Uterus (tissue), 4 donors: ENCODE results near the gene SORT1. TPM values are rescaled to one million over a fixed set of nuclear protein-coding genes. Genes with fewer than 3 reads are reported as not detected.

Experiments used
- DNase-seq, 2 donors: peaks; one replicate each; pipeline ENCODE4 v3.0.0-alpha.2; 2019 to 2020
- H3K27ac ChIP-seq, 2 donors: fragments of 200-600 bp; sonication (generic); 1 replicate in 1 of 2; 2 replicates in 1 of 2; pipeline ENCODE4 v1.5.1; 2016 to 2018
- H3K27me3 ChIP-seq, 2 donors: fragments of 200-600 bp; sonication (generic); one replicate each; pipeline ENCODE4 v1.5.1; 2018 to 2019; ENCODE audit warnings: control low read depth in 1 of 2
- H3K36me3 ChIP-seq, 2 donors: fragments of 200-600 bp; sonication (generic); one replicate each; pipeline ENCODE4 v1.5.1; 2019; ENCODE audit warnings: control low read depth in 1 of 2
- H3K4me1 ChIP-seq, 2 donors: fragments of 200-600 bp; sonication (generic); one replicate each; pipeline ENCODE4 v1.5.1; 2018 to 2019; ENCODE audit warnings: control low read depth in 1 of 2
- H3K4me3 ChIP-seq, 2 donors: fragments of 200-600 bp; sonication (generic); 1 replicate in 1 of 2; 2 replicates in 1 of 2; pipeline ENCODE4 v1.5.1; 2018 to 2019; ENCODE audit warnings: mild to moderate bottlenecking in 1 of 2
- H3K9me3 ChIP-seq, 2 donors: fragments of 200-600 bp; sonication (generic); one replicate each; pipeline ENCODE4 v1.5.1; 2019; ENCODE audit warnings: control low read depth in 1 of 2
- CTCF ChIP-seq, 4 experiments: fragments of 200-600 bp in 2 of 4; fragments of 450-650 bp in 2 of 4; sonication (generic) in 2 of 4; IDR thresholded peaks; one replicate each; pipeline ENCODE4 v1.5.1; 2016 to 2019; ENCODE audit warnings: antibody characterized with exemption in 4 of 4, mild to moderate bottlenecking in 2 of 4, moderate library complexity in 1 of 4
- POLR2A ChIP-seq, 2 donors: fragments of 450-650 bp; IDR thresholded peaks; one replicate each; pipeline ENCODE4 v1.6.1; 2016; ENCODE audit warnings: antibody characterized with exemption in 2 of 2, mild to moderate bottlenecking in 1 of 2, moderate library complexity in 1 of 2
- intact Hi-C: fragments of 100-400 bp; cut with DNase I; formaldehyde crosslinking; loops from one replicate; pipeline ENCODE4 v1.15.1; 2023; ENCODE audit warnings: low total_unique reads
- total RNA-seq, 4 donors: library from RNA; depleted of rRNA in 3 of 4; stranded (reverse); fragments of >200 nt in 3 of 4; gene quantifications; one replicate each; pipeline versions ENCODE4 v1.1.0 to v1.2.4, GENCODE V29; 2014 to 2023
- donor health status: DM: yes; HTN: yes; CAD: no.

The SORT1 gene
- total RNA-seq, 4 donors from 2014 or later: 20.2 to 43.4 (median 27.9) TPM

- H3K36me3 ChIP-seq: no peaks in the 10 kb centered on the region
- no peak overlapping the region for H3K27ac ChIP-seq
- no peaks in the 10 kb centered on the region for H3K4me1 ChIP-seq
- H3K9me3 ChIP-seq: no peaks in the 10 kb centered on the region
- H3K27me3 ChIP-seq: no peaks in the 10 kb centered on the region
- no peak for TF ChIP-seq CTCF (IDR thresholded peaks at IDR 0.05)
- TF ChIP-seq POLR2A (IDR thresholded peaks at IDR 0.05): no peak
- no peak for DNase-seq
- H3K4me3 ChIP-seq: no peak overlapping the region
- intact Hi-C loops: no loop called here
Measured at GRCh38 chr1:109365642-109366204, 32.0 kb downstream of the SORT1 start.

- intact Hi-C loops: no loop called here
- Histone ChIP-seq H3K27me3 (no peaks in the 10 kb centered on the region), H3K36me3 (no peaks in the 10 kb centered on the region), H3K27ac (no peak overlapping the region), H3K4me3 (no peak overlapping the region), H3K9me3 (no peaks in the 10 kb centered on the region), H3K4me1 (peaks cover 0 to 5% of the 10 kb centered on the region in 2 donors)
- no peak for DNase-seq
- TF ChIP-seq POLR2A (IDR thresholded peaks at IDR 0.05): no peak
- TF ChIP-seq CTCF (IDR thresholded peaks at IDR 0.05): no peak
Measured at GRCh38 chr1:109361649-109362048, 36.1 kb downstream of the SORT1 start.

GRCh38 chr1:109361069-109361468, 36.6 kb downstream of the SORT1 start:
- H3K27me3 ChIP-seq: no peaks in the 10 kb centered on the region
- no peaks in the 10 kb centered on the region for H3K9me3 ChIP-seq
- no peaks in the 10 kb centered on the region for H3K36me3 ChIP-seq
- TF ChIP-seq POLR2A (IDR thresholded peaks at IDR 0.05) (no peak), CTCF (IDR thresholded peaks at IDR 0.05) (no peak)
- no peak for DNase-seq
- intact Hi-C loops: no loop called here
- no peak overlapping the region for H3K27ac ChIP-seq
- peaks cover 0 to 5% of the 10 kb centered on the region in 2 donors for H3K4me1 ChIP-seq
- no peak overlapping the region for H3K4me3 ChIP-seq

- no peak overlapping the region for H3K27ac ChIP-seq
- TF ChIP-seq CTCF (IDR thresholded peaks at IDR 0.05) (no peak), POLR2A (IDR thresholded peaks at IDR 0.05) (no peak)
- intact Hi-C loops: no loop called here
Measured at GRCh38 chr1:109357616-109358015, 40.1 kb downstream of the SORT1 start.

GRCh38 chr1:109356915-109357314, 40.8 kb downstream of the SORT1 start:
- intact Hi-C loops: no loop called here
- Histone ChIP-seq H3K27me3 (no peaks in the 10 kb centered on the region), H3K4me1 (peaks cover 0 to 5% of the 10 kb centered on the region in 2 donors), H3K4me3 (no peak overlapping the region), H3K36me3 (no peaks in the 10 kb centered on the region), H3K9me3 (no peaks in the 10 kb centered on the region), H3K27ac (no peak overlapping the region)
- no peak for DNase-seq
- no peak for TF ChIP-seq CTCF (IDR thresholded peaks at IDR 0.05)
- TF ChIP-seq POLR2A (IDR thresholded peaks at IDR 0.05): no peak

More at GRCh38 chr1:109357616-109358015, 40.1 kb downstream of the SORT1 start:
- H3K9me3 ChIP-seq: no peaks in the 10 kb centered on the region
- peaks cover 0 to 5% of the 10 kb centered on the region in 2 donors for H3K4me1 ChIP-seq
- H3K36me3 ChIP-seq: no peaks in the 10 kb centered on the region
- peak in 1 of 2 donors; percentile 36 for DNase-seq
- H3K27me3 ChIP-seq: no peaks in the 10 kb centered on the region
- no peak overlapping the region for H3K4me3 ChIP-seq
